ENCODE results near the gene SPATA2L. TPM values are rescaled to one million over a fixed set of nuclear protein-coding genes. Genes with fewer than 3 reads are reported as not detected.

The SPATA2L gene
- polyA plus RNA-seq, 1 donor (not counting 4 experiments of a cell fraction or from before 2014, with no cell fraction given) = 1.7 TPM

GRCh38 chr16:89668790-89669158, 32.7 kb downstream of the SPATA2L start:
- H3K9me1 ChIP-seq (ENCODE audit: control insufficient read depth, extremely low read depth, insufficient read depth, low read length) = no peaks in the 10 kb centered on the region
- H2AFZ ChIP-seq (ENCODE audit: control insufficient read depth, low read length) = no peak overlapping the region
- H3K4me2 ChIP-seq (ENCODE audit: control insufficient read depth, extremely low read depth, insufficient read depth, low read depth, low read length) = no peak overlapping the region
- no peak overlapping the region for H3K27ac ChIP-seq (ENCODE audit: control insufficient read depth, insufficient read depth, low read length)
- DNase-seq (ENCODE audit: low read depth, low spot score) (no peak), FAIRE-seq (no peak)
- H3K9me3 ChIP-seq (ENCODE audit: control insufficient read depth, low read depth, low read length) = no peaks in the 10 kb centered on the region
- no peaks in the 10 kb centered on the region for H3K27me3 ChIP-seq (ENCODE audit: control insufficient read depth, extremely low read depth, insufficient read depth, low read length)
- TF ChIP-seq EZH2 (IDR thresholded peaks at IDR 0.05; ENCODE audit: low read length) (no peak), CTCF (optimal IDR thresholded peaks at IDR 0.05 in 1 of 3, IDR thresholded peaks at IDR 0.05 in 1 of 3, conservative IDR thresholded peaks at IDR 0.05 in 1 of 3; ENCODE audit: extremely low read depth in 1 of 3, insufficient read depth in 2 of 3, low read length in 3 of 3) (no peak)
- dilution Hi-C loops (cut with MboI; ENCODE audit: extremely low pct_ligation_motif_present, low sequenced_read_pairs) = no loop called here
- H3K4me1 ChIP-seq (ENCODE audit: control insufficient read depth, extremely low read depth, insufficient read depth, low read length) = peaks cover 6% of the 10 kb centered on the region
- H3K4me3 ChIP-seq (ENCODE audit: control insufficient read depth in 2 of 3, extremely low read depth in 1 of 3, insufficient read depth in 2 of 3, low read depth in 1 of 3, low read length in 3 of 3) = no peak overlapping the region
- H3K36me3 ChIP-seq (ENCODE audit: control insufficient read depth in 2 of 2, extremely low read depth in 1 of 2, insufficient read depth in 2 of 2, low read length in 2 of 2) = peaks cover 0 to 4% of the 10 kb centered on the region in 2 experiments
- H4K20me1 ChIP-seq (ENCODE audit: control insufficient read depth, extremely low read depth, insufficient read depth, low read length) = no peaks in the 10 kb centered on the region
- no peak overlapping the region for H3K9ac ChIP-seq (ENCODE audit: control insufficient read depth, extremely low read depth, insufficient read depth, low read length)
- no peaks in the 10 kb centered on the region for H3K79me2 ChIP-seq (ENCODE audit: control insufficient read depth, insufficient read depth, low read length)

GRCh38 chr16:89667633-89668032, 33.9 kb downstream of the SPATA2L start:
- dilution Hi-C loops (cut with MboI; ENCODE audit: extremely low pct_ligation_motif_present, low sequenced_read_pairs) = no loop called here
- no peaks in the 10 kb centered on the region for H3K9me1 ChIP-seq (ENCODE audit: control insufficient read depth, extremely low read depth, insufficient read depth, low read length)
- peaks cover 6% of the 10 kb centered on the region for H3K4me1 ChIP-seq (ENCODE audit: control insufficient read depth, extremely low read depth, insufficient read depth, low read length)
- H4K20me1 ChIP-seq (ENCODE audit: control insufficient read depth, extremely low read depth, insufficient read depth, low read length) = no peaks in the 10 kb centered on the region
- no peak overlapping the region for H3K4me3 ChIP-seq (ENCODE audit: control insufficient read depth in 2 of 3, extremely low read depth in 1 of 3, insufficient read depth in 2 of 3, low read depth in 1 of 3, low read length in 3 of 3)
- H3K27ac ChIP-seq (ENCODE audit: control insufficient read depth, insufficient read depth, low read length) = no peak overlapping the region
- H3K9ac ChIP-seq (ENCODE audit: control insufficient read depth, extremely low read depth, insufficient read depth, low read length) = no peak overlapping the region
- H3K79me2 ChIP-seq (ENCODE audit: control insufficient read depth, insufficient read depth, low read length) = no peaks in the 10 kb centered on the region
- H3K9me3 ChIP-seq (ENCODE audit: control insufficient read depth, low read depth, low read length) = no peaks in the 10 kb centered on the region
- TF ChIP-seq CTCF (optimal IDR thresholded peaks at IDR 0.05 in 1 of 3, IDR thresholded peaks at IDR 0.05 in 1 of 3, conservative IDR thresholded peaks at IDR 0.05 in 1 of 3; ENCODE audit: extremely low read depth in 1 of 3, insufficient read depth in 2 of 3, low read length in 3 of 3) (peak in 1 of 3 experiments; percentile 14), EZH2 (IDR thresholded peaks at IDR 0.05; ENCODE audit: low read length) (no peak)
- DNase-seq (ENCODE audit: low read depth, low spot score) (no peak), FAIRE-seq (no peak)
- H3K4me2 ChIP-seq (ENCODE audit: control insufficient read depth, extremely low read depth, insufficient read depth, low read depth, low read length) = no peak overlapping the region
- no peak overlapping the region for H2AFZ ChIP-seq (ENCODE audit: control insufficient read depth, low read length)
- no peaks in the 10 kb centered on the region for H3K27me3 ChIP-seq (ENCODE audit: control insufficient read depth, extremely low read depth, insufficient read depth, low read length)
- peaks cover 0 to 4% of the 10 kb centered on the region in 2 experiments for H3K36me3 ChIP-seq (ENCODE audit: control insufficient read depth in 2 of 2, extremely low read depth in 1 of 2, insufficient read depth in 2 of 2, low read length in 2 of 2)
